ENCODE data around the gene CDK5R1.

CDK5R1 gene

GRCh38 chr17:32493571-32493970 is 6.8 kb downstream of the CDK5R1 start:
- DNase-seq (ENCODE audit: low spot score), result no peak

- no peak for DNase-seq (ENCODE audit: low spot score)
Measured at GRCh38 chr17:32493976-32494513, 7.3 kb downstream of the CDK5R1 start.

- no peak for DNase-seq (ENCODE audit: low spot score)
Measured at GRCh38 chr17:32494621-32495358, 8.0 kb downstream of the CDK5R1 start.

GRCh38 chr17:32495359-32496231 is 8.8 kb downstream of the CDK5R1 start:
- DNase-seq (ENCODE audit: low spot score), result peak; percentile 70

- peak; percentile 94 for DNase-seq (ENCODE audit: low spot score)
Measured at GRCh38 chr17:32496395-32497073, 9.7 kb downstream of the CDK5R1 start.

GRCh38 chr17:32497431-32498205 is 10.8 kb downstream of the CDK5R1 start:
- DNase-seq (ENCODE audit: low spot score), result peak; percentile 65

GRCh38 chr17:32498391-32498790 is 11.6 kb downstream of the CDK5R1 start:
- DNase-seq (ENCODE audit: low spot score), result no peak

GRCh38 chr17:32502013-32502412 is 15.2 kb downstream of the CDK5R1 start:
- no peak for DNase-seq (ENCODE audit: low spot score)

GRCh38 chr17:32502710-32503109 is 15.9 kb downstream of the CDK5R1 start:
- no peak for DNase-seq (ENCODE audit: low spot score)

- peak; percentile 53 for DNase-seq (ENCODE audit: low spot score)
Measured at GRCh38 chr17:32503251-32504165, 16.7 kb downstream of the CDK5R1 start.

- DNase-seq (ENCODE audit: low spot score), result peak; percentile 74
Measured at GRCh38 chr17:32504166-32504990, 17.6 kb downstream of the CDK5R1 start.

GRCh38 chr17:32508926-32509325 is 22.1 kb downstream of the CDK5R1 start:
- no peak for DNase-seq (ENCODE audit: low spot score)

GRCh38 chr17:32510466-32510865 is 23.7 kb downstream of the CDK5R1 start:
- no peak for DNase-seq (ENCODE audit: low spot score)

- no peak for DNase-seq (ENCODE audit: low spot score)
Measured at GRCh38 chr17:32512328-32512727, 25.5 kb downstream of the CDK5R1 start.

GRCh38 chr17:32513579-32513978 is 26.8 kb downstream of the CDK5R1 start:
- no peak for DNase-seq (ENCODE audit: low spot score)

GRCh38 chr17:32514606-32515005 is 27.8 kb downstream of the CDK5R1 start:
- no peak for DNase-seq (ENCODE audit: low spot score)

GRCh38 chr17:32515677-32516383 is 29.0 kb downstream of the CDK5R1 start:
- no peak for DNase-seq (ENCODE audit: low spot score)

GRCh38 chr17:32516450-32516849 is 29.7 kb downstream of the CDK5R1 start:
- no peak for DNase-seq (ENCODE audit: low spot score)

Measured in hepatic stellate cell (primary cell).